Activated CD4-positive, alpha-beta T cell treated with anti-CD3 and anti-CD28 coated beads for 24 hours (primary cell): ENCODE measurements around the gene PDE11A.

Experiments
- DNase-seq, 2 donors: peaks; one replicate each; pipeline ENCODE4 v3.0.0-alpha.2; 2020; ENCODE audit warnings: low read depth in 2 of 2

PDE11A gene

GRCh38 chr2:177633111-177633510 is 439.5 kb downstream of the PDE11A start:
- no peak for DNase-seq

- DNase-seq, result no peak
Measured at GRCh38 chr2:177631680-177632079, 440.9 kb downstream of the PDE11A start.

GRCh38 chr2:177629357-177630024 is 443.1 kb downstream of the PDE11A start:
- no peak for DNase-seq

- DNase-seq, result no peak
Measured at GRCh38 chr2:177628831-177629230, 443.7 kb downstream of the PDE11A start.

- DNase-seq, result no peak
Measured at GRCh38 chr2:177625744-177626650, 446.6 kb downstream of the PDE11A start.

- DNase-seq, result no peak
Measured at GRCh38 chr2:177622521-177622920, 450.1 kb downstream of the PDE11A start.

GRCh38 chr2:177619986-177620385 is 452.6 kb downstream of the PDE11A start:
- DNase-seq, result no peak

- DNase-seq, result no peak
Measured at GRCh38 chr2:177619461-177619860, 453.1 kb downstream of the PDE11A start.

GRCh38 chr2:177618255-177619253 is 454.0 kb downstream of the PDE11A start:
- DNase-seq, result peak; percentile 79 to 80

GRCh38 chr2:177617849-177618248 is 454.7 kb downstream of the PDE11A start:
- no peak for DNase-seq

GRCh38 chr2:177616731-177617130 is 455.8 kb downstream of the PDE11A start:
- DNase-seq, result no peak

- no peak for DNase-seq
Measured at GRCh38 chr2:177616066-177616465, 456.5 kb downstream of the PDE11A start.

GRCh38 chr2:177612659-177613058 is 459.9 kb downstream of the PDE11A start:
- DNase-seq, result no peak

- DNase-seq, result no peak
Measured at GRCh38 chr2:177611310-177611886, 461.2 kb downstream of the PDE11A start.

- no peak for DNase-seq
Measured at GRCh38 chr2:177610813-177611212, 461.8 kb downstream of the PDE11A start.

- DNase-seq, result no peak
Measured at GRCh38 chr2:177606636-177607035, 465.9 kb downstream of the PDE11A start.

GRCh38 chr2:177604271-177605065 is 468.1 kb downstream of the PDE11A start:
- DNase-seq, result no peak

- no peak for DNase-seq
Measured at GRCh38 chr2:177603768-177604167, 468.8 kb downstream of the PDE11A start.

GRCh38 chr2:177603181-177603580 is 469.4 kb downstream of the PDE11A start:
- no peak for DNase-seq

- DNase-seq, result no peak
Measured at GRCh38 chr2:177602611-177603164, 469.9 kb downstream of the PDE11A start.
